ENCODE data around the gene VARS2. TPM values are rescaled to one million over a fixed set of nuclear protein-coding genes. Genes with fewer than 3 reads are reported as not detected.

Gene VARS2
- total RNA-seq, 1 donor from 2014 or later = 26.3 TPM

GRCh38 chr6:30937265-30937664 is 23.2 kb downstream of the VARS2 start:
- DNase-seq (ENCODE audit: low read depth) (no peak), FAIRE-seq (peak; percentile 58)
- H3K27me3 ChIP-seq (ENCODE audit: control insufficient read depth, insufficient read depth, low read length) = no peaks in the 10 kb centered on the region
- no peak overlapping the region for H3K4me3 ChIP-seq (ENCODE audit: low read depth, low read length)
- H3K36me3 ChIP-seq (ENCODE audit: control insufficient read depth, insufficient read depth, low read length) = no peaks in the 10 kb centered on the region
- TF ChIP-seq CTCF (IDR thresholded peaks at IDR 0.05; ENCODE audit: insufficient read depth, low read length, severe bottlenecking) = no peak

GRCh38 chr6:30938730-30939129 is 24.7 kb downstream of the VARS2 start:
- TF ChIP-seq CTCF (IDR thresholded peaks at IDR 0.05; ENCODE audit: insufficient read depth, low read length, severe bottlenecking) = no peak

GRCh38 chr6:30939473-30939872 is 25.4 kb downstream of the VARS2 start:
- Histone ChIP-seq H3K36me3 (ENCODE audit: control insufficient read depth, insufficient read depth, low read length) (no peaks in the 10 kb centered on the region), H3K27me3 (ENCODE audit: control insufficient read depth, insufficient read depth, low read length) (no peaks in the 10 kb centered on the region), H3K4me3 (ENCODE audit: low read depth, low read length) (no peak overlapping the region)
- no peak for DNase-seq (ENCODE audit: low read depth)
- FAIRE-seq = no peak
- no peak for TF ChIP-seq CTCF (IDR thresholded peaks at IDR 0.05; ENCODE audit: insufficient read depth, low read length, severe bottlenecking)

More at GRCh38 chr6:30938730-30939129, 24.7 kb downstream of the VARS2 start:
- DNase-seq (ENCODE audit: low read depth) (no peak), FAIRE-seq (no peak)
- Histone ChIP-seq H3K4me3 (ENCODE audit: low read depth, low read length) (no peak overlapping the region), H3K27me3 (ENCODE audit: control insufficient read depth, insufficient read depth, low read length) (no peaks in the 10 kb centered on the region), H3K36me3 (ENCODE audit: control insufficient read depth, insufficient read depth, low read length) (no peaks in the 10 kb centered on the region)

- DNase-seq (ENCODE audit: low read depth) (no peak), FAIRE-seq (no peak)
- TF ChIP-seq CTCF (IDR thresholded peaks at IDR 0.05; ENCODE audit: insufficient read depth, low read length, severe bottlenecking) = no peak
- H3K4me3 ChIP-seq (ENCODE audit: low read depth, low read length) = no peak within 1 kb of the TSS
- no peaks in the 10 kb centered on the region for H3K36me3 ChIP-seq (ENCODE audit: control insufficient read depth, insufficient read depth, low read length)
- H3K27me3 ChIP-seq (ENCODE audit: control insufficient read depth, insufficient read depth, low read length) = no peaks in the 10 kb centered on the region
Measured at GRCh38 chr6:30940361-30940986, 26.4 kb downstream of the VARS2 start, which contains the start of gene MUCL3. Gene MUCL3 (plus strand): TSS chr6:30940973. CDS start chr6:30941000, 27 bp downstream.

GRCh38 chr6:30942338-30943060 is 28.5 kb downstream of the VARS2 start:
- FAIRE-seq = no peak
- peaks cover 1% of the 10 kb centered on the region for H3K27me3 ChIP-seq (ENCODE audit: control insufficient read depth, insufficient read depth, low read length)
- DNase-seq (ENCODE audit: low read depth) = peak; percentile 82
- no peak overlapping the region for H3K4me3 ChIP-seq (ENCODE audit: low read depth, low read length)
- no peaks in the 10 kb centered on the region for H3K36me3 ChIP-seq (ENCODE audit: control insufficient read depth, insufficient read depth, low read length)
- TF ChIP-seq CTCF (IDR thresholded peaks at IDR 0.05; ENCODE audit: insufficient read depth, low read length, severe bottlenecking) = peak; percentile 72
